Measurements from ENCODE around the gene LCN9. TPM values are rescaled to one million over a fixed set of nuclear protein-coding genes. Genes with fewer than 3 reads are reported as not detected.
A peak's percentile ranks its signal among the peaks of the same experiment; 100 is the strongest.
"Not testable (repeated sequence)": the region's sequence is repeated elsewhere in the genome, so short reads cannot be mapped to it uniquely, and the experiment has no call there.

Gene LCN9
- total RNA-seq, 1 donor from 2014 or later = 1.1 TPM

DNA sequence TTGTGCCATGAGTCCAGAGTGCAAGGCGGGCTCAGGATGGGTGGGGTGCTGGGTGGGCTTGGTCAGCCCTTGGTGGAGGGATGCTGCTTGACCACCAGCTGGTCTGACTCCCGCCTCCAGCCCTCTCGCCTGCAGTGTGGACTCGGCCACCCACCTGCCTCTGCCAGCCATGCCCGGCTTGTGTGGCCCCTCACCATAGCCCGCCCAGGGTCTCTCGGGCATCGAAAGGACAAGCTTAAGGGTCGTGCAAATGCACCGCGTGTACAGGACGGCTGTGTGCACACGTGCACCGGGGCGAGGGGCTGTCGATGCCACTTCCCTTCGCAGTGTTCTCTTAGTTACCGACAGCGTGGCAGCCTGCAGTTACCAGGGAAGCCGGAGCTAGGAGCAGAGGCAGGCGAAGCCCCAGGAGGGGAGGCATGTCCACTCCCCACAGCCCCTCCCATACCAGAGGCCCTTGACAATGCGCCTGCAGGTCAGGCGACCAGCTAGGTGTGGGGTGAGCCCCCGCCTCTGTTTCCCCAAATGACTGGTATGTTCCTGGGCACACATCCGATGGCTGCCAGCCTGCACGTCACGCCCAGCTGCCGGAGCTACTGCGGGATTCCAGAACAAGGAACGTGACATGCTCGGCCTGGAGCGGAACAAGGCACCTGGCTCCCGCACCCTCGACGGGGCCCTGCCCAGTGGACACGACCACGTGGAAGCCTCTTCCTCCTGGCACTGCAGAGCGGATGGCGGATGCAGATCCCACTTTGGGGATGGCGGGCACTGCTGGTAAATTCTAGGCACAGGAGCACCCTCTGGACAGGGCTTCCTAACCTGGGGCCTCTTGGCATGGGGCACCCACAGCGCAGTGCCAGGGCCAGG lies 7.8 kb downstream of the LCN9 start:
- no peak for DNase-seq (ENCODE audit: extremely low spot score, unreplicated experiment)
- H3K36me3 Mint-ChIP-seq = no peaks in the 10 kb centered on the region
- H3K9me3 Mint-ChIP-seq = no peaks in the 10 kb centered on the region
- H3K4me3 Mint-ChIP-seq = no peak overlapping the region
- no peak overlapping the region for H3K27ac Mint-ChIP-seq
- H3K27me3 Mint-ChIP-seq = peaks cover 18% of the 10 kb centered on the region
- H3K4me1 Mint-ChIP-seq (ENCODE audit: unreplicated experiment) = no peaks in the 10 kb centered on the region
- TF ChIP-seq, protein P1, sequence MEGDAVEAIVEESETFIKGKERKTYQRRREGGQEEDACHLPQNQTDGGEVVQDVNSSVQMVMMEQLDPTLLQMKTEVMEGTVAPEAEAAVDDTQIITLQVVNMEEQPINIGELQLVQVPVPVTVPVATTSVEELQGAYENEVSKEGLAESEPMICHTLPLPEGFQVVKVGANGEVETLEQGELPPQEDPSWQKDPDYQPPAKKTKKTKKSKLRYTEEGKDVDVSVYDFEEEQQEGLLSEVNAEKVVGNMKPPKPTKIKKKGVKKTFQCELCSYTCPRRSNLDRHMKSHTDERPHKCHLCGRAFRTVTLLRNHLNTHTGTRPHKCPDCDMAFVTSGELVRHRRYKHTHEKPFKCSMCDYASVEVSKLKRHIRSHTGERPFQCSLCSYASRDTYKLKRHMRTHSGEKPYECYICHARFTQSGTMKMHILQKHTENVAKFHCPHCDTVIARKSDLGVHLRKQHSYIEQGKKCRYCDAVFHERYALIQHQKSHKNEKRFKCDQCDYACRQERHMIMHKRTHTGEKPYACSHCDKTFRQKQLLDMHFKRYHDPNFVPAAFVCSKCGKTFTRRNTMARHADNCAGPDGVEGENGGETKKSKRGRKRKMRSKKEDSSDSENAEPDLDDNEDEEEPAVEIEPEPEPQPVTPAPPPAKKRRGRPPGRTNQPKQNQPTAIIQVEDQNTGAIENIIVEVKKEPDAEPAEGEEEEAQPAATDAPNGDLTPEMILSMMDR (conservative IDR thresholded peaks at IDR 0.05) = no peak

DNA sequence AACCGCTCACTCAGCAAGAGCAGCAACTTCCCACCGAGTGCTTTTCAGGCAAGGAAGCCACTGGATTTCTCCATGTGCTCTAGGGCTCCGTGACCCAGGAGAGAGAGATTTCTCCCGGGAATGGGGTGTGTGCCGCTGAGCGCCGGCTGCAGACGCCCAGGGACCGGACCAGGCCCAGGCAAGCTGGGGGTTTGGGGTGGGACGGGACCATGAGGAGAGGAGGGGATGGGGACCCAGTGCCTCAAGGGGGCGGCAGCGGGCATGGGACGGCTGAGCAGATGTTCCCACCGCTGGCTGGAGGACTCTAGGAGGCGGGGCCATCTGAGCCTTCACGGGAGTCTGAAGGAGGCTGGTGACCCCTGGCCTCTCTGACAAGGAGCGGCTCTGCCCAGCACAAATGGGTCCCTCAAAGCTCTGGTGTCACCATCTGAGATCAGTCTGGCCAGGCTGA lies 8.5 kb downstream of the LCN9 start:
- DNase-seq (ENCODE audit: extremely low spot score, unreplicated experiment) = no peak
- no peak overlapping the region for H3K4me3 Mint-ChIP-seq

DNA sequence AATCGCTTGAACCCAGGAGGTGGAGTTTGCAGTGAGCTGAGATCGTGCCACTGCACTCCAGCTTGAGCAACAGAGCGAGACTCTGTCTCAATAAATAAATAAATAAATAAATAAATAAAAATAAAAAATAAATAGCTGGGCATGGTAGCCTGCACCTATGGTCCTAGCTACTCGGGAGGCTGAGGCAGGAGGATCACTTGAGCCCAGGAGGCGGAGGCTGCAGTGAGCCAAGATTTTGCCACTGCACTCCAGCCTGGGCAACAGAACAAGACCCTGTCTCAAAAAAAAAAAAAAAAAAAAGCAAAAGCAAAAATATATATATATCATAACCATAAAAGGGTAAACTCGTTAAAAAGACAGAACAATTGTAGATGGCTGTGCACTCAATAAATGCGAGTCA lies 9.7 kb downstream of the LCN9 start:
- H3K4me3 Mint-ChIP-seq; H3K36me3 Mint-ChIP-seq; H3K4me1 Mint-ChIP-seq (ENCODE audit: unreplicated experiment); DNase-seq (ENCODE audit: extremely low spot score, unreplicated experiment); H3K27ac Mint-ChIP-seq; H3K9me3 Mint-ChIP-seq: not testable (repeated sequence)
- peaks cover 14% of the 10 kb centered on the region for H3K27me3 Mint-ChIP-seq

More for the DNA sequence above, 8.5 kb downstream of the LCN9 start:
- TF ChIP-seq, protein P1 (conservative IDR thresholded peaks at IDR 0.05) = no peak
- H3K27ac Mint-ChIP-seq = no peak overlapping the region
- H3K9me3 Mint-ChIP-seq = no peaks in the 10 kb centered on the region
- H3K36me3 Mint-ChIP-seq = no peaks in the 10 kb centered on the region
- peaks cover 14% of the 10 kb centered on the region for H3K27me3 Mint-ChIP-seq
- H3K4me1 Mint-ChIP-seq (ENCODE audit: unreplicated experiment) = no peaks in the 10 kb centered on the region

DNA sequence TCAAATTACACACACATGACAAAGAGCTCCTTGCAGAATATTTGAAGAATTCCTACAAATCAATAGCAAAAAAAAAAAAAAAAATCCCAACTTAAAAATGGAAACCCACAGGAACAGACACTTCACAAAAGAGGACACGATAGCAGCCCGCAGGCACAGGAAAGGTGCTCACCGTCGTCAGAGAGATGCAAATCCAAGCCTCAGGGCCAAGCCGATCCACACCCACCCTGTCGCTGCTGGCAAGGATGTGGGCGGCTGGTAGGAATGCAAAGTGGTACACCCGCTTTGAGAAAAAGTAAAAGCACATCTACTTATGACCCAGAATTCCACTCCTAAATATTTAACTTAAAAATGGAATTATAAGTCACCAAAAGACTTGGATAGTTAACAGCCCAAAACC lies 10.8 kb downstream of the LCN9 start:
- no peak for DNase-seq (ENCODE audit: extremely low spot score, unreplicated experiment)
- TF ChIP-seq, protein P1 (conservative IDR thresholded peaks at IDR 0.05) = no peak
- no peaks in the 10 kb centered on the region for H3K36me3 Mint-ChIP-seq
- H3K27me3 Mint-ChIP-seq = peaks cover 14% of the 10 kb centered on the region
- H3K4me1 Mint-ChIP-seq (ENCODE audit: unreplicated experiment) = no peaks in the 10 kb centered on the region
- no peak overlapping the region for H3K27ac Mint-ChIP-seq
- H3K9me3 Mint-ChIP-seq = no peaks in the 10 kb centered on the region
- H3K4me3 Mint-ChIP-seq = no peak overlapping the region

DNA sequence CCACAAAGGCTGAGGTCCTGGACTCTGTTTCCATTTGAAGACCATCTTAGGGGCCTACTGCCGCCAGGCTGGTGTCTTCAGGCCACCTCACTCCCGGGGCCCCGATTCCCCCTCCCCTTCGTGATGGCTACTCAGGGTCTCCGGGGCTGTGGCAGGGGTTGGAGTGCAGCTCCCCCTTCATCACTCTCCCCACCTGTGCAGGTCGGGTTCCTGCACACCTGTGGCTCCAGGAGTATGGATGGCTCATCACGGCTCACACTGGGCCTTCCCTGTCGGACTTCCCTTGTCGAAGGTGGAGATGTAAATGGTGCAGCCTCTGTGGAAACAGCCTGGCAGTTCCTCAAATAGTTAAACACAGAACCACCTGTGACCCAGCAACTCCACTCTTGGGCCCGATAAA lies 11.9 kb downstream of the LCN9 start:
- TF ChIP-seq, protein P1 (conservative IDR thresholded peaks at IDR 0.05) = no peak
- DNase-seq (ENCODE audit: extremely low spot score, unreplicated experiment) = no peak
- H3K4me1 Mint-ChIP-seq (ENCODE audit: unreplicated experiment) = no peaks in the 10 kb centered on the region
- peaks cover 17% of the 10 kb centered on the region for H3K27me3 Mint-ChIP-seq
- H3K9me3 Mint-ChIP-seq = no peaks in the 10 kb centered on the region
- H3K4me3 Mint-ChIP-seq = no peak overlapping the region
- peak overlapping the region; percentile 55 for H3K27ac Mint-ChIP-seq
- H3K36me3 Mint-ChIP-seq = no peaks in the 10 kb centered on the region

DNA sequence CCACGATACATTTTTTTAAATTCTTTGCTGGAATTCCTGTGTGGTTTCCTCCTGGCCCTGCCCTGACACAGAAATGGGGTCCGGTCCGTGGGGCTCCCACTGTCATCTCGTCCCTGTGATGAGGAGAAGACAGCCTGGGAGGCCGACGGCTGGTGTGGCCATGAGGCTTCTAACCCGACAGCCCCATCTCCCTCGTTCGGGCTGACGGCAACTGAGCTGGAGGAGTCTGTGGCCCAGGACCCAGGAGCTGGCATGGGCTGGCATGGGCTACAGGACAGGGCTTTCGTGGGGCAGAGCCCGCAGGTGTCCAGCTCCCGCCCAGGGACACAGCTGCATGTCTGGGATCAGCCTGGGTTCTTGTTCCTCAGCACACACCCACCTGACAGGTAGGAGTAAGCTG lies 13.8 kb downstream of the LCN9 start:
- Mint-ChIP-seq H3K27ac (no peak overlapping the region), H3K27me3 (peaks cover 24% of the 10 kb centered on the region), H3K36me3 (no peaks in the 10 kb centered on the region), H3K4me3 (no peak overlapping the region), H3K9me3 (no peaks in the 10 kb centered on the region), H3K4me1 (ENCODE audit: unreplicated experiment) (peaks cover 4% of the 10 kb centered on the region)
- TF ChIP-seq, protein P1 (conservative IDR thresholded peaks at IDR 0.05) = no peak
- no peak for DNase-seq (ENCODE audit: extremely low spot score, unreplicated experiment)

Measured in type B pancreatic cell (in vitro differentiated cells).